CD1c-positive myeloid dendritic cell (primary cell): ENCODE results near the gene SKIC8.

ENCODE experiments used
- DNase-seq: peaks from one replicate; pipeline ENCODE4 v3.0.0-alpha.2; 2016; ENCODE audit errors: extremely low spot score

The SKIC8 gene

DNA sequence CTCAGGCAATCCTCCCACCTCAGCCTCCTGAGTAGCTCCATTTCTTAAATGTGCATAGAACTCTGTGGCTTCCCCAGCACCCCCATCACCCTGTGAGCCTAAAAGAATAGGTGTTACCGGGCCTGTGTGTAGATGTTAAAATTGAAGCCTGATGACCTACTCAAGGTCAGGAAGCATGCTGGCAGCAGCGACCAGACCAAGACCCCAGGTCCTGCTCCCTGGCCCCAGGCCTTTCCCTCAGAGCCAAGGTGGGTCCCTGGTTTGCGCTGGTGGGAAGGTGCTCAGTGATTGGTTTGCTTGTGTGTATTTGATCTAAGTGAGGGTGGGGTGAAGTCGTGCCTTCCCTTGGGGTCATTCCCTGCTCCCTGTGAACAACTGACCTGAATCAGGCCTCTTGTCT is 22.4 kb upstream of the SKIC8 start:
- DNase-seq: no peak

DNA sequence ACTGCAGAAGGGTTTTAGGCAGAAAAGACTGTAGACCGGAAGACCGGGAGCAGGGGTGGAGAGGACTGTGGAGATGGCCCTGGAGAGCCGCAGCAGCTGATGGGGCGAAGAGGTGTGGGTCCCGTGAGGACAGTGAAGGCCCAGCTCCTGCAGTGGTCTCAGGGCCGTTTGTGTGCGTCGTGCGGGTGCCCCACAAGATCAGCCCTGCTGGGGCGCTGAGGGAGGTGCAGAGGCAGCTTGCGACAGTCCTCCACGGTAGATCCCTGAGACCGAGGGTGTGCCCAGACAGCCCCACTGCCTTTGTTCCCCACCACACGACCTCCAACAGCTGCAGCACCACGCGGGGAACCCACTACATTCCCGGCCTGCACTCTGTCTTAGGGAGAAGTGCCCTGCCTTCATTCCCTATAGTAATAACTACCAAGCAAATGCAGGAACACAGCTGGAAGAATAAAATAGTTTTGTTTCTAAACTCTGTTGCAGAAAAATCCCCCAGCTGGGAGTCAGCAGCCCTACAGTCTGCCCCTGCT is 21.7 kb upstream of the SKIC8 start:
- DNase-seq: no peak

DNA sequence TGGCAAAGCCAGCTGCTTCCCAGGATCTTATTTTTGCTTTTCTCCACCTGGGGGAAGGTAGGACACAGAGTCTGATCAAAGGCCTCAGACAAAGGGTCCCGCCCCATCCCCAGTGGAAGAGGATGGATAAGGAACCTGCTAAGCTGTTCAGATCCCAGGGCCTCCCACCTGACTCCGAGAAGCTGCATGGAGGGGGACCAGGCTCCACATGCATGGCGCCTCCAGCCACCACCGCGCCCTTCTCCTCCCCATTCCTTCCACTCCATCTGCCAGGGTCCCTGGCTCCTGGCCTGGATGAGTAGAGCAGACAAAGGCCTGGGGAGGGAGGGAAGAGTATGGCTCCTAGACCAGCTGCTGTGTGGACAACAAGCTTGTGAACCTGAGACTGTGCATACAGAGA is 20.8 kb upstream of the SKIC8 start:
- DNase-seq: no peak

DNA sequence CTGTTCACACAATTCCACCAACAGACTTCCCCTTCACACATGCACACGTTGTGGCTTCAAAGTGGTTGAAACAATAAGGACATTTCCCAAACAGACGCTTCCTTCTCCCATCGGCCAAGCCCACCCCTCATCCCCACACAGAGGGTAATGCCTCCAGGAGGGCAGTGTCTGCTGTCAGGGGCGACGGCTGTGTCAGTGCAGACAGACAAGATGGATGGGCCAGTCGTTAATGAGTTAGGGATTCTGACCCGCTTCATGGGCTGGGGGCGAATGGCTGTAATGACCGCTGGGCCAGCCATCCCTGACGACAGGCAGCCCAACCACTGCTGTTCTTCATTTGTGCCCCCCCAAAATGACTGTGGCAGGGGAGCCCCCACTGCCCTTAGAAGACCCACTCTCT is 20.2 kb upstream of the SKIC8 start:
- no peak for DNase-seq

DNA sequence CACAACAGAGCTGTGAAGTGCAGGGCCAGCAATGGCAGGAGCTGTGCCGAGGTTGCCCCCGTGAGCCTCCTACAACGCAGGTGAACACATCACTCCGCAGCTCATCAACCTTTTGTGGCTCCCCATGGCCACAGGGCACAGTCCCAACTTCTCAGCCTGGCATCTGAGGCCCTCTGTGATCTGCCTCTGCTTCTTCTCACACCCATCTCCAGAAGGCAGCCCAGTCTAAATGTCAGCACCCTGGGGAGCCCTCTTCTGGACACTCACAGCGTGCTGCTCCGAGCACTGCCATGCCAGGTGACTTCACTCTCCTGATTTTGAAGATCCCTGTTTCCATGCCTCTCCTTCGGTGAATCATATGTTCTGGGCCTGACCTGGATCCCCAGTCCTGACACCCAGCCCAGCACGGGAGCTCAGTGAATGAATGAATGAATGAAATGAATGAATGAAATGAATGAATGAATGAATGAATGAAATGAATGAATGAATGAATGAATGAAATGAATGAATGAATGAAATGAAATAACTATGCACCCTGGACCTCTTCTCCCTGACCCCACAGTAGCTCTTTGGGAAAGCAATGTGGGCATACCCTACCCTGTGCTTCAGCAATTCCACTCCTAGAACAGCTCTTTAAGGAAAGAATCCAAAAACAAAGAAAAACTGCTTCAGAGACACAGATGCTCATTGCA is 17.9 kb upstream of the SKIC8 start:
- DNase-seq: no peak

DNA sequence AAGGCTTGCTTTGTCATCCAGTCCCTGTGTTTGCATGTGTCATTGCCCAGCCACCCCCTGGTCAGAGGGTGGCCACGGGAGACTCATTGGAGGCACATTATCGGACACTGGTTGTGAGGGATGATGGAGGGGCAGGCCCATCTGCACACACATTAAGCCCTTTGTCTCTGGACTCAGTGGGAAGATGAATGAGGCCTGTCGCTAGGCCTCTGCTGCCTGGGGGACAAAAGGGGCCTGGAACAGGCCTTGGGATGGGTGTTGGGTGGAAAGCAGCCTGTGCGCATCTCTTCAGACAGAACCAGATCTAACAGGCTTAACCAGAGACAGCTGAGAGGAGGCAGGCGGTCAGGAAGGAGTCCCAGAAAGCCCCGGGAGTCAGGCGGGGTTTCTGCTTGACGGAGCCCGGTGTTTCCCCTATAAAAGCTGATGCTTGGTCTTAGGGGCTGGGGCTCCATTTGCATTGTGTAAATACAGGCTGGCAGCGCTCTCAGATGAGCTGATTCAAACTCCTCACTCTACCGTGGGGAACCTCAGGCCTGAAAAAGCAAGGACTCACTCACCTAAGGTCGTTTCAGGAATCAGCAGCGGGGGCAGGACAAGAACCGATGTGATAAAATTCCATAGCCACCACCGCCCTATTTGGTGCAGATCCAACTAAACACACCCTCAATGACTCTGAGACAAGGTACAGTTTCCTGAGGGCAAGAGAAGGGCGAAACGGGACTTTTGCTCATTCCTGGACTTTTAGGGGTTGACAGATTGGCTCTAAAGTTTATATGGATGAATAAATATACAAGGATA is 17.1 kb upstream of the SKIC8 start:
- no peak for DNase-seq

DNA sequence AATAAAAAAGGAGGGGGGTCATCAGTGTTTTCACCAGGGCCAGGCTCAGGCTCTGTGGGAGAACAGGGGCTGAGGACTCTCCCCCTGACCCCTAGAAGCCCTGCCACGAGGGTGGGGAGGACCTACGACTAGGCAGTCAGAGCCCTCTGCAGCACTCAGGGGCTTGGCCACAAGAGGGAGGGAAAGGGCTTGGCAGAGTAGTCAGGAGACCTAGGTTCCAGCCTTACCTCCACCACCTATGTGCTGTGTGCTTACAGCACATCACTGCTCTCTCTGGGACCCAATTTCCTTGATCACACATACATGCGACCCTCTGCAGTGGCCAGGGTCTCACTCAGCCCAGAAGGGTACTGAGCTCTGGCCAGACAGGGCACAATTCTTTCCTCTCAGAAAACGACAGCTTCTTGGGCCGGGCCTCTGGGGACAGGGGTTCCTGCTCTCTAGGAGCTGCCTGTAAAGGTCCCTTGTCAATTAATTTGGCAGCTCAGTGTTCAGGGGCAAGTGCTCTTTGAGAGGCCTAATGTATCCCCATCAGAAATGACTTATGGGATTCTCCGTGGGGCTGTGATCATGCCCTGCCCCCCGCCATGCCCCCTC is 16.4 kb upstream of the SKIC8 start:
- no peak for DNase-seq

DNA sequence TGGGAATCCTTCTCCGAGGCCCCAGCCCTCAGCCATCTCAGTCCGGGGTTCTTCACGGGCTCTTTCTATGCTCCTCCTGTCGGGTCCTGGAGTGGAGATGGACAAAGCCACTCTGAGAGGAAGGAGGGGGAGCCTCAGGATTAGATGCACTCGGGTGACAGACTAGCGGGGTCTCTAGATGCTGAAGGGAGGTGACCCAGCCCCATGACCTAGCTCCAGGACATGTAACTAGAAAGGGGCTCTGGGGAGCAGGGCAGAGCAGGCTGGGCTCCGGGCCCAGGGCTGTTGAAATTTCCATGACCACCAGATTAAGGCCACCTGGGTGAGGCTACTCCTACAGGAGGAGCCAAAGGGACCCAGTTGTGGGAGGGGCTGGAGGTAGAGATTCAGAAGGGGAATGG is 14.8 kb upstream of the SKIC8 start:
- DNase-seq: no peak

DNA sequence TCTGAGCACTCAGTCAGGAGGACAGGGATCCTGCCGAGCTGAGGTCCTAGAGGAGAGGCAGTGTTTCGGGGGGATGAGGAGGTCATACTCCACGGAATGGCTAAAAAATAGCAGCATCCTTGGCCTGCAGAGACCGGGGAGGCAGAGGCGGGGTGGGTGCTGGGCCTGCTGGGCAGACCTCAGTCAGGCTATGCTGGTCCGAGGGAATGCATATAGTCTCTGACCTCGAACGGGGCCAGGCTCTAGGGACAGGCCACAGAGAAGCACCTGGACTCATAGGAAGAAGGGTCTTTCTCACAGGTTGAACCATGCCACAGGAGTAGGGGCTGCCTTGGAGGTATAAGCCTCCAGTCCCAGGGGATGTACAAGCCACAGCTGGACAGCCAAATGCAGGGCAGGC is 14.0 kb upstream of the SKIC8 start:
- DNase-seq: no peak

DNA sequence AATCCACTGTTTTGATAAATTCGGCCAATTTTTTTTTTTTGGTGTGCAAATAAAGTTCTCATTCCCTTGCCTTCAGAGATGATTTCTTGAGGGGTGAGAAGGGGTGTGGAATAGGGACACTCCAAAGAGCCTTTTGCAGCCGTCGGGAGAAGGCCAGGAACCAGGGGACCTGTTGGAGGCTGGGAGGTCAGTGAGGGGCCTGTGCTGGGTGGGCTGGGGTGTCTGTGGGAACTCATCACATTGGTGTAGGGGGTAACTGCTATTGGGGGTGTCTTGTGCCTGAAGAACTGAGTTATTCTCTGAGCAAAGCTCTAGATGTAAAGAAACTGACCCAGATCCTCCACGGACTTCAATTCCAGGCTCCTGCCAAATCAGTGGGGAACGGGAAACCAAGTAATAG is 13.5 kb upstream of the SKIC8 start:
- no peak for DNase-seq

DNA sequence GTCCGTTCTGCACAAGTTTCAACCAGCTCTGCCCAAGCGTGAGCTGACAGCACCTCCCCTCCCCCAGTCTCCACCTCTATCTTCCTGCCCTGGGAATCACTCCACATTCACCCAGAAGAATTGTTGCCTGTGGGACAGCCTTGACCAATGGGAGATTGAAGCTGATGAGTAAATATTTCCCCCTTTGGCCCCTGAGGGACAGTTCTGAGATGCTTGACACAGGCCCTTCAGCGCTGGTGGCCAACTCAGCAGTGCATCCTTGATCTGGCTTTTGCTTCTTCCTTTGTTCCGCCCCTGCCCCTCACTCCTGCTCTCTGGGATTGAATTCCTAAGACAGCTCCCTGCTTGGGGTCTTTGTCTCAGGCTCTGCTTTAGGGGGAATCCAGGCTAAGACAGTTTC is 13.1 kb upstream of the SKIC8 start:
- no peak for DNase-seq

DNA sequence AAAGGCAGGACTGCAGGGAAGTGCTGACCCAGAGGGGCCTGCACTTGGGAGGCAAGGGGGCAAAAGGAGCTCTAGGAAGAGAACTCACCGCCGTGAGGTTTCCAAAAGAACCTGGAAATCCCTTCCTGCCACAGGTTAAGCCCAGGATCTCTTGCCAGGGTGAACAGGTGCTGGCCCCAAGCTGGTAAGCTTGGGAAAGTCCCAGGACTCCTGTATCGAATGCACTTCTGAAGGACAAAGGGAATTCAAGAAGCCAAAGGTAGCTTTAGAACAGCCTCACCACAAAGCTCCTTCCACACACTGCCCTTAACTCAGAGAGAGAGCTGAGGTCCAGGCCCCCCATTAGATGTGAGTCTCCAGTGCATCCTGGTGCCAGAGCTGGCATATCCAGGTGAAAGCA is 11.9 kb upstream of the SKIC8 start:
- no peak for DNase-seq

DNA sequence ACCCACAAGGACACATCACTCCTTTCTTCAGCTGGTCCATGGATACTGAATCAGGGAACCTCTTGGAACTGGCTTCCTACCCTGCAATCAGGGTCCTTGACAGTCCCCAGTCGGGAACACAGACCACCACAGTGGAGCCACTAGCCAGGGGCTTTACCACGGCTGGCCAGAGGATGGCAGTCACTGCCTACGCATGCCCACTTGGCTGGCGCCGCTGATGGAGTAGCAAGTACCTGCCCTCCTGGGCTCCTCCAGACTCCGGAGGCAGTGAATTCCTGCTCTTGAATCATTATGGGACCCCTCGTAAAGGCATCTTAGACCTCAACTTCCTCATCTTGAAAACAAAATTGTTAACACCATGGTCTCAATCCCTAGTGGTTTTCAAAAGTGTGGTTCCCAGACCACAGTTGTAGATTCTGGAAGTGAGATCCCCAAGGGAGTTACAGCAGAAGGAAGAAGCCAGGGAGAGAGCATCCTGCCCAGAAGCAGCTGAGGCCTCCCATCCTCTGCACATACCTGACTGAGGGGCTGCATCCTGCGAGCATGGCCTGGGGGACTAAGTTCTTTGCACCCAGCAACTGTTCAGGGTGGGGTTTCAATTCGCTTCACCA is 9.1 kb upstream of the SKIC8 start:
- DNase-seq: peak; percentile 53

DNA sequence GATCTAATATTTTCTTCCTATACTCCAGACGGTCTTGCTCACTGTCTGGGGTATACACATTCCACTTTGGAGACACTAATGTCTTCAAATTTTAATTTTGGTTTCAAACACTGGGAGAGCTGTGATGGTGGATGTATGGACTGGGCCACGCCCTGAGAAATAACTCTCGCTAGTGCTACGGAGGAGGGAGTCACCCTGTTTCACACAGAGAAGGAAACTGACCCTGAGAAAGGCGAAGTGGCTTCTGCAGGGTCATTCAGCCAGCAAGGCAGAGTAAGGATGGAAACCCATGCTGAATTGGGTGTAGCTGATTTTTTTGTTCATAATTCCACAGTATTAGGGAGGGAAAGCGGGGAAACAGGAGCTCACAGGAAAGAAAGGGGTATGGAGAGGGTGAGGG is 8.6 kb upstream of the SKIC8 start:
- DNase-seq: no peak

DNA sequence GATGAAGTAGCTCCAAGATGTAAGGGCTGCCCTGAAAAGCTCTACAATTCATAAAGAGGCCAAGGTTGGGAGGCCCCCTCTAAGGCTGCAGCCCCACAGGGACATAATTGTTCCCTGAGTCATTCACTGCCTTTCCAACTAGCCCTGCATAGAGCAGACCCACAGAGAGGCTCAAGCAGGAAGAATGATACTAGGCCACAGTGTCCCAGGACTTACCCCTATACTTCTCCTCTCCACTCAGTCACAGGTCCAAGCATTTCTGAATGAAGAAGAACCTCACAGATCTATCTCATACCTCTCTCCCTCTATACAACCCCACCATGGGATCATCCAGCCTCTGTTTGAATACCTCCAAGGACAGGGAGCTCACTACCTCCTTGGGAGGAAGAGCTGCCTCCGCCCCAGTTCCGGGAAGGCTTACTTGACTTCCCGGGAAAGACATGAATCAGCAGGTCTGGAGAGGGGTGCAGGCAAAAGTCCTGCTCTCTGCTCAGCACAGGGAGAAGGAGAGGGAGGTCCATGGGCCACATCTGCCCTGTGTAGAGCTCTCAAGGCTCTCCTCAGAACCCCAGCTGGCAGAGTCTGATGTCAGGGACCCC is 6.9 kb upstream of the SKIC8 start:
- no peak for DNase-seq

DNA sequence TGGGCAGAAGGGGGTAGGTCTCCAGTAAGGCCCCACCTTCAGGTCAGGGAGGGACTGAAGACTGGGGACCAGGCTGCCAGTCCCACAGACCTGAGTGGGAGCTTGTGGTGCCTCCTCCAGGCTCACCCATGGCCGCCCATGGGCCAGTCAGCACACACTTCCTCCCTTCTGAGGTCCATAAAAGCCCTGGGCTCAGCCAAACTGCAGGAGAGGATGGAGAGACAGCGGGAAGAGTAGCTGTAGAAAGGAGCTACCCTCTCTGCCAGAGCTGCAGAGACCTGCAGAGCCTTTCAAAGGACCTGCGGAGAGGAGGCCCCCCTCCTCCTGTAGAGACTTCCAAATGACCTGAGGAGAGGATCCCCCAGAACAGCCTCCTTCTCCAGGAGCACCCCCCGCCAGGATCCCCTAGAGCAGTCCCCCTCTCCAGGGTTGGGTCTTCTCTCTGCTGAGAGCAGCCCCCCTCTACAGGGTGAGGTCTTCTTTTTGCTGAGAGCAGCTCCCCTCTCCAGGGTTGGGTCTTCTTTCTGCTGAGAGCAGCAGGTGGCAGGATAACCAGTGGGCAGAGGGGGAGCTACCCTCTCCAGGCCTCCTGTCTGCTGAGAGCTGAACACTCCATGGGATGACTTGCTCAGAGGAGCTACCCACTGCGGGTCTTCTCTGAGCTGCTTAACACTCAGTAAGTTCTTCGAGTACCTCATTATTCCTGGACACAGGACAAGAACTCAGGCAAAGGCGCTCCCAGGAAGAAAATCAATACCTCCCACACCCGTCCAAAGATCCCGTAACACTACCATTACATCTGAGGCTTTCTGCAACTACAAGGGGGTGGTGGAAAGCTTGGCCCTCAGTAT is 5.0 kb upstream of the SKIC8 start:
- no peak for DNase-seq

DNA sequence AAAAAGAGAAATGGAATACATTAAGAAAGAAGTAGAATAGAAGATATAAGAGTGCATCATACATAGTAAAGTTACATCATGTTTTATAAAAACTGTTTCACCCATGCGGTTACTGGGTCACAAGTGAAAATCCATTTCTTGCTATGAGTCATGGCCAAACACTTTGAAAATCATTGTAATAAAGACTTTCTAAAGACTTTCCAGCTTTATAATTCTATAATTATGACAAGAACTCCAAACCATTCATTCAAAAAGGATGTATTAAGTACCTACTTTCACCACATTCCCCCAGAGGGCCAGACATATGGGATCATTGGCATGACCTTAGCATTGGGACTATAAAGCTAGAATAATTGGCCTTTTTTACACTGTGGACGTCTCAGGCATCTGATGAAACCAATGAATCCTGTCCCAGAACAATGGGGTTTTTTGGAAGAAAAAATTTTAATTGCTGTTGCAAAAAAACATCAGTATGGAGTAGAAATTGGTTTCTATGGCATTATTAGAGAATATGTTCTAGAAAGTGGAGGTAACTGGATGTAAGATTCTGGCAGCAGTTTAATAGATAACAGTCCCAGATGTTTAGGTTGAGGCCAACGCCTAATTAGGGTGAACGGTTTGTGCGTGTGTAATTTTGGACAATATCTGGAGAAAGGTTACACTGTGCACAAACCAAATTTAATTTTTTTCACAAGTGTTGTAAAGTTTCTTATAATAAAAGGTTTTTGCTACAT is 3.3 kb upstream of the SKIC8 start:
- DNase-seq: peak; percentile 28

DNA sequence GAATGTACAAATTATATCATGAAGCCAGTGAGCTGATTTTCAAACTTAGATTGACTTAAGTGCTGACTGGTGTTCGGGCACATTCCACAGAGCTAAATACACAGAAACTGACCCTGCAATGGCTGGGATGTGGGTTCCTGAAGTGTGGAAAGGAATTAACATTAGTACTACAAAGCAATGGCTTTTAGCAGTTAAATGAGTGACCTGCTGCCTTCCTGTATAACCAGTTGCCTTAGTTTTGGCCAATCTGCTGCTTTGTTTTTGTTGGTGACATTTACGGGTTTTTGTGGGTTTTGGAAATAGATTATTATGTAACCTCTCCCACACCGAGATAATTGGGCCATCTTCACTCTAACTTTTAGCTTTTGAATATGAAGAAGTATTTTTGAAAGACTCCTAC is 2.4 kb upstream of the SKIC8 start:
- peak; percentile 52 for DNase-seq

DNA sequence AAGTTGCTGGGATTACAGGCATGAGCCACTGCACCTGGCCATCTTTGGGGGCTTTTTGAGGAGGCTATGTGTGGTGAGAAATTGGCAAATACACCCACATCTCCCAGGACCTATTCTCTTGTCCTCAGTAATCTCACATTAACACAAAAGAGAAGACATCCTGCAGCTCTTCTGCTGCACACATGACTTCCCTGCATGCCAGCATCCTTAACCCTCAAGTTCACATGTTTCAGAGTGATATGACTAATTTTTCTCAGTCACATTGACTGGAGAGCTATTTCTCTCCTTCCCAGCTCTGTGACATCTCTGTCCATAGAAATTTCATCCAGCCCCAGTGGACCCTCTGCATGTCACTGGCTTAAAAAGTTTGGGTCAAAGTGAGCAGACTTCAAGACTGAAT is 1.9 kb upstream of the SKIC8 start:
- DNase-seq: peak; percentile 5

DNA sequence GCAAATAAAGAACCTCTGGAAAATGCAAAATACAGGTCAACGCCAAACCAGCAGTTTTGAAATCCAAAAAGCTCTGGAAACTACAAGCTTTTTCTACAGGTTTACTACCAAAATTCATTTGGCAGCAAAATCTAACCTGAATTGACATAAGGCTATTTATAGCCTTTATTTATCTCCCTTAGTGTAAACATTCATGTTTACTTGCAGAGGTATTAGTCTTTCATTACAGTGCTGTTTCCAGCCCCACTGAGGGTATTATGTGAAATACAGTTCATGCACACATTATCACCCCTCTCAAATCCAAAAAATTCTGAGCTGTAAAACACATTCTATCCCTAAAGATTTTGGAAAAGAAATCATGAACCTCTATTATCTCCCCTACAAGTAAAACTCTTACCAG is 7.2 kb downstream of the SKIC8 start:
- no peak for DNase-seq

DNA sequence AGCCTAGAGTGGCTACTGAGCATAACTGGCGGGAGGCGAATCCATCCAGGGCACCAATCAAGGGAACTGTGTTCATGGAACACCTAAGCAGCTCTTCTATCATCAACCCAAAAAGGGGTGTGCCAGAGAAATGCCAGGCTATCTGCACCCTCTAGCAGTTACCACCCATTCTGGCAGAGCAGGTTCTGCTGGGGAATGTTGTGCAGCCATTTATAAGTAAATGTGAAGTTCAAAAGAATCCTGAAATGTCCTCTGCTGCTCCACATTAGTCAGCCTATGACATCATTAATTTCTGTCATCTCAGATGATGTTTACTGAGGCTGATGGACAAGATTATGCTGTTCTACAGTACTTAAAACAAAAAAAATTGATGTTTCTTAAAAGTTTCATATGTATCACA is 7.7 kb downstream of the SKIC8 start:
- no peak for DNase-seq
